B cell (primary cell): ENCODE data around the gene RAN. TPM values are rescaled to one million over a fixed set of nuclear protein-coding genes. Genes with fewer than 3 reads are reported as not detected.
"Not testable (repeated sequence)": the region's sequence is repeated elsewhere in the genome, so short reads cannot be mapped to it uniquely, and the experiment has no call there.

Source experiments
- ATAC-seq: fragments of 200-7000 bp; cut with Tn5 transposase; one replicate; pipeline ENCODE4 v1.10.0; 2021; ENCODE audit warnings: low read depth, mild to moderate bottlenecking, moderate number of reproducible peaks, moderate library complexity
- CTCF ChIA-PET: fragments of 350-600 bp; sonication (Branson Sonifier 250); formaldehyde crosslinking; loops from one replicate; lab custom pipeline; 2021; ENCODE audit warnings: antibody characterized with exemption, inconsistent platforms; lab: Charles Lee
- POLR2A ChIA-PET: fragments of 350-600 bp; sonication (Branson Sonifier 250); formaldehyde crosslinking; loops from one replicate; lab custom pipeline; 2021; ENCODE audit warnings: antibody characterized with exemption; lab: Charles Lee
- DNase-seq: peaks from one replicate; pipeline ENCODE4 v3.0.0; 2013
- H2AFZ ChIP-seq: 2 replicates; pipeline ENCODE4 v1.6.1; 2012; ENCODE audit warnings: mild to moderate bottlenecking, low read depth, low read length; ENCODE audit not compliant: insufficient read depth, poor library complexity, severe bottlenecking
- H3K27ac ChIP-seq, 2 donors: 1 replicate in 1 of 2; 2 replicates in 1 of 2; pipeline ENCODE4 v1.5.1; 2012 to 2013; ENCODE audit warnings: low read length in 2 of 2, mild to moderate bottlenecking in 2 of 2, moderate library complexity in 1 of 2
- H3K27me3 ChIP-seq, 4 experiments: fragments of 200-600 bp in 1 of 4; sonication (generic) in 1 of 4; replicated peaks in 1 of 4; 1 replicate in 2 of 4; 2 replicates in 2 of 4; pipeline versions ENCODE4 v1.6.1 to v1.7.0; 2013 to 2016; ENCODE audit warnings: low read length in 3 of 4, mild to moderate bottlenecking in 2 of 4, mixed read lengths in 1 of 4, moderate library complexity in 1 of 4; ENCODE audit not compliant: insufficient read depth in 4 of 4, control insufficient read depth in 3 of 4; ENCODE audit errors: control extremely low read depth in 1 of 4
- H3K36me3 ChIP-seq, 2 experiments: replicated peaks in 1 of 2; 1 replicate in 1 of 2; 2 replicates in 1 of 2; pipeline versions ENCODE4 v1.6.1 to v1.7.1; 2013; ENCODE audit warnings: low read length in 1 of 2; ENCODE audit not compliant: insufficient read depth in 2 of 2, control insufficient read depth in 1 of 2; ENCODE audit errors: control extremely low read depth in 1 of 2, extremely low read depth in 1 of 2
- H3K4me1 ChIP-seq, 2 donors: fragments of 200-600 bp in 1 of 2; sonication (generic) in 1 of 2; 1 replicate in 1 of 2; 2 replicates in 1 of 2; pipeline versions ENCODE4 v1.5.1 to v1.6.1; 2013 to 2017; ENCODE audit warnings: low read length in 2 of 2; ENCODE audit not compliant: control insufficient read depth in 2 of 2, insufficient read depth in 2 of 2
- H3K4me2 ChIP-seq: replicated peaks from 2 replicates; pipeline ENCODE3; 2012; ENCODE audit warnings: mild to moderate bottlenecking, low read depth, low read length; ENCODE audit not compliant: poor library complexity, severe bottlenecking
- H3K4me3 ChIP-seq, 5 experiments: fragments of 200-600 bp in 1 of 5; sonication (generic) in 1 of 5; 1 replicate in 3 of 5; 2 replicates in 2 of 5; pipeline versions ENCODE4 v1.5.1 to v1.7.0; 2011 to 2016; ENCODE audit warnings: low read length in 4 of 5, mild to moderate bottlenecking in 4 of 5, low read depth in 2 of 5, control low read depth in 1 of 5, moderate library complexity in 1 of 5; ENCODE audit not compliant: insufficient read depth in 1 of 5; ENCODE audit errors: control extremely low read depth in 1 of 5, extremely low read depth in 1 of 5
- H3K79me2 ChIP-seq: fragments of 200-600 bp; sonication (generic); one replicate; pipeline ENCODE4 v1.6.0; 2016; ENCODE audit warnings: low read length; ENCODE audit not compliant: control insufficient read depth, insufficient read depth
- H3K9ac ChIP-seq: fragments of 200-600 bp; sonication (generic); 2 replicates; pipeline ENCODE4 v1.6.1; 2017; ENCODE audit warnings: mild to moderate bottlenecking, low read length, moderate library complexity
- H3K9me3 ChIP-seq, 3 donors: one replicate each; pipeline versions ENCODE4 v1.6.1 to v1.7.1; 2013; ENCODE audit warnings: low read length in 2 of 3; ENCODE audit not compliant: control insufficient read depth in 2 of 3, insufficient read depth in 1 of 3; ENCODE audit errors: control extremely low read depth in 1 of 3
- H4K20me1 ChIP-seq: 2 replicates; pipeline ENCODE4 v1.6.0; 2012; ENCODE audit warnings: mild to moderate bottlenecking, low read length; ENCODE audit not compliant: insufficient read depth, control insufficient read depth, poor library complexity, severe bottlenecking
- H3K27ac Mint-ChIP-seq: one replicate; pipeline ENCODE4 v1.8.0; 2021; ENCODE audit warnings: mixed read lengths
- H3K27me3 Mint-ChIP-seq: one replicate; pipeline ENCODE4 v1.8.0; 2021; ENCODE audit warnings: mixed read lengths
- H3K4me1 Mint-ChIP-seq: one replicate; pipeline ENCODE4 v1.8.0; 2021; ENCODE audit warnings: mixed read lengths
- H3K4me3 Mint-ChIP-seq: one replicate; pipeline ENCODE4 v1.8.0; 2021; ENCODE audit warnings: mixed read lengths
- H3K9me3 Mint-ChIP-seq: one replicate; pipeline ENCODE4 v1.8.0; 2022; ENCODE audit warnings: mixed read lengths; ENCODE audit not compliant: insufficient read depth
- EZH2 ChIP-seq: IDR thresholded peaks from 2 replicates; pipeline ENCODE4 v1.6.1; 2012; ENCODE audit warnings: borderline replicate concordance, low read depth, mild to moderate bottlenecking, moderate library complexity, low read length; ENCODE audit not compliant: insufficient read depth, poor library complexity, severe bottlenecking
- WGBS: methylation state at CpG from one replicate; pipeline ENCODE4 v1.1.5; 2013; ENCODE audit warnings: missing lambda C conversion rate; ENCODE audit not compliant: insufficient coverage; 5-methylcytosine and 5-hydroxymethylcytosine counted together
- intact Hi-C: fragments of 100-400 bp; cut with micrococcal nuclease; formaldehyde crosslinking; loops from one replicate; pipeline ENCODE4 v1.10.0; 2022
- polyA plus RNA-seq: library from polyadenylated mRNA; depleted of rRNA; stranded (reverse); fragments of >200 nt; gene quantifications from 2 replicates; pipeline ENCODE4 v1.2.3, GENCODE V29; 2012
- total RNA-seq, 2 donors: library from RNA; stranded (reverse); fragments of 120-200 nt in 1 of 2; gene quantifications; 1 replicate in 1 of 2; 2 replicates in 1 of 2; pipeline versions ENCODE4 v1.2.3 to v1.2.4, GENCODE V29; 2013 to 2022
- TF ChIP-seq, protein P1 (sequence below): fragments of 200-600 bp; IDR thresholded peaks from one replicate; pipeline ENCODE4 v1.8.0; 2022; ENCODE audit warnings: antibody characterized with exemption, mild to moderate bottlenecking

RAN gene
- total and polyA plus RNA-seq, 2 donors (not counting 1 experiment from before 2014, with no cell fraction given), result 298 to 339 TPM

- Mint-ChIP-seq H3K4me1 (no peaks in the 10 kb centered on the region), H3K4me3 (no peak overlapping the region), H3K27me3 (peaks cover 15% of the 10 kb centered on the region), H3K27ac (no peak overlapping the region), H3K9me3 (no peaks in the 10 kb centered on the region)
- H3K27ac ChIP-seq, result no peak overlapping the region
- no peaks in the 10 kb centered on the region for H3K36me3 ChIP-seq
- ChIA-PET CTCF (no interaction called here), POLR2A (no interaction called here)
- peaks cover 0 to 9% (median 5%) of the 10 kb centered on the region in 4 experiments for H3K27me3 ChIP-seq
- ATAC-seq (no peak), DNase-seq (no peak)
- no peaks in the 10 kb centered on the region for H3K79me2 ChIP-seq
- no peak overlapping the region for H3K4me3 ChIP-seq
- no peak overlapping the region for H3K4me2 ChIP-seq
- no peaks in the 10 kb centered on the region for H3K4me1 ChIP-seq
- intact Hi-C loops, result no loop called here
- peaks cover 0 to 3% (median 1%) of the 10 kb centered on the region in 3 donors for H3K9me3 ChIP-seq
- WGBS, result no CpG with 5 or more reads among the region's 2 CpGs
- TF ChIP-seq, protein P1, sequence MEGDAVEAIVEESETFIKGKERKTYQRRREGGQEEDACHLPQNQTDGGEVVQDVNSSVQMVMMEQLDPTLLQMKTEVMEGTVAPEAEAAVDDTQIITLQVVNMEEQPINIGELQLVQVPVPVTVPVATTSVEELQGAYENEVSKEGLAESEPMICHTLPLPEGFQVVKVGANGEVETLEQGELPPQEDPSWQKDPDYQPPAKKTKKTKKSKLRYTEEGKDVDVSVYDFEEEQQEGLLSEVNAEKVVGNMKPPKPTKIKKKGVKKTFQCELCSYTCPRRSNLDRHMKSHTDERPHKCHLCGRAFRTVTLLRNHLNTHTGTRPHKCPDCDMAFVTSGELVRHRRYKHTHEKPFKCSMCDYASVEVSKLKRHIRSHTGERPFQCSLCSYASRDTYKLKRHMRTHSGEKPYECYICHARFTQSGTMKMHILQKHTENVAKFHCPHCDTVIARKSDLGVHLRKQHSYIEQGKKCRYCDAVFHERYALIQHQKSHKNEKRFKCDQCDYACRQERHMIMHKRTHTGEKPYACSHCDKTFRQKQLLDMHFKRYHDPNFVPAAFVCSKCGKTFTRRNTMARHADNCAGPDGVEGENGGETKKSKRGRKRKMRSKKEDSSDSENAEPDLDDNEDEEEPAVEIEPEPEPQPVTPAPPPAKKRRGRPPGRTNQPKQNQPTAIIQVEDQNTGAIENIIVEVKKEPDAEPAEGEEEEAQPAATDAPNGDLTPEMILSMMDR, result no peak
- no peak for TF ChIP-seq EZH2
- no peak overlapping the region for H3K9ac ChIP-seq
- H4K20me1 ChIP-seq, result no peaks in the 10 kb centered on the region
- H2AFZ ChIP-seq, result no peak overlapping the region
These were observed 32.2 kb downstream of the RAN start for GRCh38 chr12:130904064-130904463.

GRCh38 chr12:130904936-130905455, 33.1 kb downstream of the RAN start:
- H3K4me3 Mint-ChIP-seq, H3K9me3 ChIP-seq, ATAC-seq, CTCF ChIA-PET, intact Hi-C loops, H3K27ac Mint-ChIP-seq, H3K79me2 ChIP-seq, H3K27me3 ChIP-seq, H3K4me1 Mint-ChIP-seq, H3K9ac ChIP-seq, POLR2A ChIA-PET, H4K20me1 ChIP-seq, H3K9me3 Mint-ChIP-seq, H2AFZ ChIP-seq, H3K4me2 ChIP-seq, H3K36me3 ChIP-seq, H3K27ac ChIP-seq, DNase-seq, H3K4me3 ChIP-seq, H3K4me1 ChIP-seq: not testable (repeated sequence)
- peaks cover 18% of the 10 kb centered on the region for H3K27me3 Mint-ChIP-seq
- 96% methylated on average over 23 of the region's 31 CpGs for WGBS
